GM18517 (cell line): ENCODE results near the gene BRS3.

Experiments
- ATAC-seq: cut with Tn5 transposase; IDR thresholded peaks from one replicate; pipeline ENCODE4 v1.9.1; 2021; ENCODE audit warnings: mild to moderate bottlenecking, moderate library complexity; ENCODE audit not compliant: unreplicated experiment

The BRS3 gene

GRCh38 chrX:136493011-136493410 is 5.3 kb downstream of the BRS3 start:
- no peak for ATAC-seq

- ATAC-seq, result no peak
Measured at GRCh38 chrX:136495043-136495442, 7.3 kb downstream of the BRS3 start.

DNA sequence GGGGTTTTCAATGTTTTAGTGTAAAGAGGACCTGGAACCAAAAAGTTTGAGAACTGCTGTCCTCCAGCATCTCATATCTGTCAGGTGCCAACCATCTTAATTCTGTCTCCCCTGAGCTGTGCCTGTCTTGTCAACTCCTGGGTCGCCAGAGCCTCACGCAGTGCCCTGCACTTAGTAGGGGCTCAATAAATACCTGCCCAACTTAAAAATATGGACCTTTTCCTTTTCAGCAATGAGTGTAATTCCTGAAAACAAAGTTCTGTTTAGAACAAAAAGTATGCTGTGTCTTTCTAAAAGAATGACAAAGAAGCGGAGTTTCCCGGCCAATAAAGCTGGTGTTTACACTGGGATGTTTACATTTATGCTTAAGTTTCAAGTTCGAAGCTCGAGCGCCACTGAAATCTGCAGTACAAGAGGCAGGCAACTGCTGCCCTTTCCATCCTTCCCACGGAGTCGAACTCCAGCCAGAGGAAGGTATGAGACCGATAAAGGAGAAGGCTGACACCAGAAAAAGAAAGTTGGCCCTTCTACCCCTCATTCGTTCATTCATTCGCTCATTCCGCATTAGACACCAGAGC is 8.5 kb downstream of the BRS3 start:
- ATAC-seq, result peak; percentile 3

DNA sequence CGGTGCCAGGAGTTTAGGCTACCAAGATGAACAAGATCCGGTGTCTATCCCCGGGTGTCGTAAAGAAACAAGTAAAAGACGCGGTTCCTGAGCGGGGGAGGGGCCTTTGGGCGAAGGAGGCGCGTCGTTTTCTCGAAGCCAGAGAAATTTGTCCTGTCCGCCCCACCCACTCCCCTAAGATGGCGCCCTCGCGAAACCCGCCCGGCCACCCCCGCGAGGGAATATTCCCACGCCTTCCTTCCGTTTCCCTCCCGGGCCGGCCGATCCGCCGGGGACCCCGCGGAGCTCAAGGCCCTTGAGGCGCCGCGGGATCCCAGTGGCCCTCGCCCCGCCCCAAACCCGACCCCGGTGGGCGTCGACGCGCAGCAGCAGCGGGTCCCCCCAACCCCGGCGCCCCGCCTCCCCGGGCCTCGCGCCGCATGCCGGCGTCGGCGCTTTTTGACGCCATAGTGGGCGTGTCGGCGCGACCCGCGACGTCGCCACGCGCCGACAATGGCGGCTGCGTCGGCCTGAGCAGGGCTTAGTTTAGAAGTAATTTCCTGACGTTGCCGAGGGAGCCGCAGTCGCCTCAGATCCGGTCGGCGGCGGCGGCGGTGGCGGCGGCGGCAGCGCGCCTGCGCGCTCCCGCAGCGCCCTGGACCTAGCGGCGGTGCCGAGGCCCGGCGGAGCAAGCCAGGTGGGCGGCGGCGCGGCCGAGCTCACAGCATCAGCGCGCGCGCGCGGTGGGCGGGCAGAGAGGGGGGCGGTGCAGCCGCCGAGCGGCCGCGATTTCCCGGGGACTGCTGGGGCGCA is 9.2 kb downstream of the BRS3 start:
- peak; percentile 75 for ATAC-seq

- peak; percentile 24 for ATAC-seq
Measured at GRCh38 chrX:136497556-136498052, 9.9 kb downstream of the BRS3 start, which contains the start of gene HTATSF1. Gene HTATSF1 (plus strand): TSS chrX:136497592. CDS start chrX:136497685, 93 bp downstream.

- no peak for ATAC-seq
Measured at GRCh38 chrX:136519069-136519468, 31.3 kb downstream of the BRS3 start.

- ATAC-seq, result no peak
Measured at GRCh38 chrX:136523770-136524169, 36.0 kb downstream of the BRS3 start.

GRCh38 chrX:136525738-136526606 is 38.2 kb downstream of the BRS3 start:
- ATAC-seq, result no peak

GRCh38 chrX:136528645-136529315 is 41.0 kb downstream of the BRS3 start:
- ATAC-seq, result no peak

DNA sequence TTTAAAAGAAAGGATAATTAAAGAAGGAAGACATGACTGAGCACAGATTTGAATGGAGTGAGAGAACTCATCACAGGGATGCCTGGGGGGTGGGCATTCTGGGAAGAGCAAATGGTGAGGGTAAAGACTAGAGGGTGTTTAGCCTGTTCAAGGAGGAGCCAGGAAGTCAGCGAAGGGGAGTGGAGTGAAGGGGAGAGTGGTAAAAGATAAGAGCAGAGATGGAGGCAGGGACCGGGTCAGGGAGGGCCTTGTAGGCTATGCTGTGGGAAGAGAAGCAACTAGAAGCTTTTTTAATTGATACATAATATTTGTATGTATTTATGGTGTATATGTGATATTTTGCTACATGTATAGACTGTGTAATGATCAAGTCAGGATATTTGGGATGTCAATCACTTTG is 42.0 kb downstream of the BRS3 start:
- no peak for ATAC-seq

- no peak for ATAC-seq
Measured at GRCh38 chrX:136531951-136532350, 44.2 kb downstream of the BRS3 start, which contains the start of gene VGLL1. Gene VGLL1 (plus strand): TSS chrX:136532215. CDS start chrX:136536021, 3,806 bp downstream.

GRCh38 chrX:136534131-136534530 is 46.4 kb downstream of the BRS3 start:
- ATAC-seq, result no peak

DNA sequence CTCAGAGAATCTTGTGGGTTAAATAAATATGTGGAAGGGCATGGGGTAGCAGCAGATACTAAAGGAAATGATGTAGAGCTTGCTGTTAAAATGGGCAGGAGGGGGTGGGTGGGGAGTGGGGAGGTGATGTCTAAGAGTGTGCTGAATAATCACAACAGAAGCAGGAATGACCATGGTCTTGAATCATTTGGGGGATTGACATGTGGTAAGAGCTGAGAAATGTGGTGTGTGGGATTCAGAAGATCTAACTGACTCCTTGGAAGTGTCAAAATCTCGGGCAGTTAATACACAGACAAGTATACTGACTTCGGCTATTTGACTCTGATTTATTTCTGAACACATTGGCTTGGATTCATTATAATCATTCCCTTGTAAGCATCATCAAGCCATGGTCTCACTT is 51.1 kb downstream of the BRS3 start:
- ATAC-seq, result no peak

- ATAC-seq, result no peak
Measured at GRCh38 chrX:136540226-136540625, 52.5 kb downstream of the BRS3 start.

GRCh38 chrX:136541294-136541693 is 53.5 kb downstream of the BRS3 start:
- no peak for ATAC-seq

GRCh38 chrX:136542281-136542680 is 54.5 kb downstream of the BRS3 start:
- no peak for ATAC-seq
